ENCODE data around the gene NMT1.

The NMT1 gene

DNA sequence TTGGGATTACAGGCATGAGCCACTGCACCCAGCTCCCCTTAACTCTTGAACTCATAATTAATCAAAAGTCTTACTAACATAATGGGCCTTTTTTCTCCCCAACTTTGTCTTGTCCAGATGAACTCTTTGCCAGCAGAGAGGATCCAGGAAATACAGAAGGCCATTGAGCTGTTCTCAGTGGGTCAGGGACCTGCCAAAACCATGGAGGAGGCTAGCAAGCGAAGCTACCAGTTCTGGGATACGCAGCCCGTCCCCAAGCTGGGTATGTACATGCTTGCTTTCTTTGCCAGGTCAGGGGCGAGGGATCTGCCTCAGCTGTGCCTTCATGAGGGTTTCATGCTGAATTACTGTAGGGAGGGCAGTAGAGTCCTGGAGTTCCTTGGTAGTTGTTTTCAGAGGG is 25.3 kb downstream of the NMT1 start:
- DNase-seq, result no peak

DNA sequence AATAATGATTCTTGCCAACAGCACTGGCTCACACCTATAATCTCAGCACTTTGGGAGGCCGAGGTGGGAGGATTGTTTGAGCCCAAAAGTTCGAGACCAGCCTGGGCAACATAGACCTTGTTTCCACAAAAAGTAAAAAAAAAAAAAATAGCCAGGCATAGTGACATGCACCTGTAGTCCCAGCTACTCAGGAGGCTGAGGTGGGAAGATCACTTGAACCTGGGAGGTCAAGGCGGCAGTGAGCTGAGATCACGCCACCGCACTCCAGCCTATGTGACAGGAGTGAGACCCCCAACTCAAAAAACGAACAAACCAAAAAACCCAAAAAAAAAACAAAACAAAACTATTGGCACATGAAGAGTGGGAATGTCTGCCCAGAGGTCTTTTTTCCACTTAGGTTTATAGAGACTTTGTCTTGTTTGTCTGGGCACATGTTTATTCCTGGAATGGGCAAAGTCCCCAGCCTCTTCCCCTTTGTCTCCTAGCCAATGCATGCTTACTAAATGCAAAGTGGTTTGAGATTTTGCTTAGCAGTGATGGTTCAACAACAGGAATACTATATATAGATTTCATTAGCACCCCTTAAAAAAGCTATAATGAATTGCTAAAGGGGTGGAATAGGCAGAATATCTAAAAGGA is 25.9 kb downstream of the NMT1 start:
- DNase-seq, result no peak

DNA sequence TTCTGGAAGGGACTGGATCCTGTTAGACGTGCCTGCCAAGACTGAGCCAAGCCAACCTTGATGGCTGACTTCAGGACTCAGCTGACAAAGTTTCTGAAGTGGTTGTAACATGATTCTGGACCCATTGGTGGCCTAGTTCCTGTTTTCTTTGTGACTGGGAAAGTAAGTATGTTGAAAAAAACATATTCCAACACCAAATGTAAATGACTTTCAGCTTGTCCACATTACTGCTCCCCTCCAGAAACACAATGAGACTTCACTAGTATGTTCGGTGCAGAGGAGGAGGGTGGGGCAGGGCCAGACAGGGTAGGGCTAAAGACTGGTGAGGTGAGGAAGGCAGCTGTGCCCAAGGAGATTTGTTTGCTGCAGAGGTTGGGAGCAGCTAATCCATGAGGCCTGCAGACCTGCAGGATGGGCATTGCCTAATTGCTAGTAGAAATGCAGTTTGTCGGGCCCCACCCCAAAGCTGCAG is 26.4 kb downstream of the NMT1 start:
- no peak for DNase-seq

DNA sequence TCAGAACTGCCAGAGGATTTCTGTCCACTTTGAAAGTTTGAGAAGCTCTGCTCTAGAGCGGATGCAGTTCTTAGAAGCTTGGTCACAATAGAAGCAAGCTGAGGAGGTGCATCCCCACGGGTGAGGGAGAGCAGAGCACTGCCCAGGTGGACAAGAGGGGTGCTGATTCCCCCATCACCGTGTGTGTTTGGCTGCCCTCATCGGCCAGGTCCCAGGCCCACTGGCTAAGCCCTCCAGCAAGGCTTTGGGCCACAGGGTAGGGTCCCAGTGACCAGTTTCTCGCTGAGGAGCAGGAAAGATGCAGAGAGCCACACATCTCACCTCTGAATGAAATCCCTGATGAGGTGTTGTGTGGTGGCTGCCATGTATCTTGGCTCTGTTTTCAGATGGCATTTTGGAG is 26.9 kb downstream of the NMT1 start:
- DNase-seq, result no peak

DNA sequence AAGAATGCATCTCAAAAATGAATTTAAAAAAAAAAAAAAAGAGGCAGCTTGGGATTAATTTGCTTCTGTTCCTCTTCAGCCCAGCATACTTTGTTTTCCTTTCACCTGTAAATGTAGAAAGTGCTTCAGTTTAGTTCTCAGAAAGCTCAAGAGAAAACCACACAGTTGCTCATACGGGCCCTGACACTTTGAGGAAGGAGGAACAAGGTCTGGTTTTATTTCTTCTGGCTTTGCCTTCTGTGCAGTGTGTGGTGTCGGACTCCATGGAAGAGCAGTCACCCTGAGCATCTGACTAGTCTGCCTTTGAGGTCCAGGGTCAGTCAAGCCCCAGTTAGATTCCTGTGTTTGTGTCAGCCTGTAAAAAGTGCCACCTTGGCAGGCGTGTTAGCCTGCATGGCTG is 27.6 kb downstream of the NMT1 start:
- no peak for DNase-seq

DNA sequence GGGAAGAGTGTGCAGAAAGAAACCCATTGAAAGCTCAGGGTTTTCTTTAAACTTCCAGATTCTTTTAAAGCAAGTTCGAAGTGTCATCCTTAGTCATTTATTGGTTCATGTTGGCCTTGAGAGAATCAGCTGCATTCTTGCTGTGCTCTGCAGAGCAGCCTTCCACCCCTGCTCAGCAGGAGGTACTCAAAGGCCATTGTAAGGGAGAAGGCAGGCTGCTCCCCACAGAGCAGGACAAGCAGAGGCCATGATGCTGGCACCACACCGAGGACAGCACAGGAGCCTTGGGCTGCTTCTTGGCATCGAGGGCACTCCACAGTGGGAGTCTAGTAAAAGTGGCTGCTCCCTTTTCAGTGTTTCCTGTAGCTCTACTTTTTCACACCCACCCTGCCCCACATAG is 29.6 kb downstream of the NMT1 start:
- DNase-seq, result no peak

DNA sequence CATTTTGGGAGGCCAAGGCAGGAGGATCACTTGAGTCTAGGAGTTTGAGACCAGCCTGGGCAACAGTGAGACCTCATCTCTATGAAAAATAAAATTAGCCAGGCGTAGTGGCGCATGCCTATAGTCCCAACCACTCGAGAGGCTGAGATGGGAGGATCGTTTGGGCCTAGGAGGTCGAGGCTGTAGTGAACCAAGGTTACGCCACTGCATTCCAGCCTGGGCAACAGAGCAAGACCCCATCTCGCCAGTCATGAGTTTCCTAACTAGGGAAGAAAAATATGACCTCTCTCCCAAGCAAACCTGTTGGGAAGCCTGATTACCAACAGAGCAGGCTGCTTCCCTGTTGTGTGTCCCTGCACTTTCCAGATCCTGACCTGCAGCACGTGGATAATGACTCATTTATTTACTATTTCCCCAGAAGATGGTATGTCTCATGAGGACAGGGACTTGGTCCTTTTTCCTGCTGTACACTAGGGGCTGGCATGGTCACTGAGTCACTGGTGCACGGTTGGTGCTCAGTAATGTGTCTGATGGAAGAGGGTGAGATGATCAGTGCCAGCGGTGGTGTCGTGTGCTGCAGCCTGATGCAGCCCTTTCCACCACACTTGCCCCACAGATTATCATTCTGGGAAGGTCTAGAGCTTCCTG is 30.8 kb downstream of the NMT1 start:
- DNase-seq, result no peak

DNA sequence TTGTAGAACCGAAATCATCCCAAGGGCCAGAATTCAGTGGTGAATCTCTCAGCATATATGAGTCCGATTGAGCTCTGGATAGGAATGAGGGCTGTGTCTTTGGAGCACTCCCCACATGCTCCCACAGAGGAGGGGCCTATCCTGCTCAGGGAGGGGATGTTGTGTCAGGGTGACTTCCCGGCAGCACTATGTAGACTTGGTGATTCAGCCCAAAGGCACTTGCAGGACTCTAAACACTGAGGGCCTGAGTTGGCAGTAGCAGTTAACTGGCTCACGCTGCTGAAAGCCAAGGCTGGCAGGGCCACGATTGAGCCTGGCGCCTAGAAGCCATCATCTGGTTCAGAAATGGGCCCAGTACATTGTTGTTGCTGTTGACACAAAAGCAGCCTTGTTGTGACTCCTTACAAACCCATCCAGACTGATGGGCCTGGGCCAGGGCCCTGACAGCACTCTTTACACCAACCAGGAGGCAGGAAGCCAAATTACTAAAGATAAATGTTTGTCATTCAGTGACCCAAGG is 31.9 kb downstream of the NMT1 start:
- DNase-seq, result no peak

DNA sequence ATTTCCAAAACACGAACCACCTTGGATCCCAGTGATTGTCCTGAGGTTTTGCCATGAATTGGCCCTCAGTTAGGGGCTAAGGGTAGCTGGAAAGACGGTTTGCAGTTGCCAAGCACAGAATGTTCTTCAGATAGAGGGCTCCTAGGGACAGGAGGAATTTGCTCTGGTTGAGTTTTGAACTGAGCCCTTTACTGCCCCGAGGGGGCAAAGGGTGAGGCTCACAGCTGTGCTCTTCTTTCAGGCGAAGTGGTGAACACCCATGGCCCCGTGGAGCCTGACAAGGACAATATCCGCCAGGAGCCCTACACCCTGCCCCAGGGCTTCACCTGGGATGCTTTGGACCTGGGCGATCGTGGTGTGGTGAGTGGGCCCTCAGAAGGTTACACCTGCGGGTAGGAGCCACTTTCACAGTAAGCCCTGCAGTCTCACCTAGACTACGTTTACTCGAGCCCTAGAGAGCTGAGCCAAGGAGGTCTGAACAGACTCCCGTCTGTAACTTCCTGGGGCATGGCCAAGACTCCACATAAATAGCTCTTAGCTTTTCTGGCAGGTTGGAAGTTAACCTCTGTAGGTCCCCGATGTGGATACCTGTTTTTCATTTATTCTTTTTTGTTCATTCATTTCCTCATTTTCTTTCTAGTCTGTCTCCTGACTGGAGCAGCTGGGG is 32.5 kb downstream of the NMT1 start:
- no peak for DNase-seq

DNA sequence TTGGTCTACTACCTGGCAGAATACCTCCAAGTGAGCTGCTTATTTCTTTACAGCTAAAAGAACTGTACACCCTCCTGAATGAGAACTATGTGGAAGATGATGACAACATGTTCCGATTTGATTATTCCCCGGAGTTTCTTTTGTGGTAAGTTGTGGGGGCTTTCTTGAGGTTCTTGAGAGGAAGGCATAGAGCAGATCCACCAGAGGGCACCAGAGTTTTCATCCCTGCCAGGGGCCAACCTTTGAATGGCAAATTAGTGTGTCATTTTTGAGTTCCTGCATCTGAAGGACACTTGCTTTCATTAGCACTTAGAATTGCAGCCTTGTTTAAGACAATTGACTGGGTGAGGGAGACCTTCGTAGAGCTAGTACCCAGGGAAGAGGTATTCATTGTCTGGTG is 35.0 kb downstream of the NMT1 start:
- DNase-seq, result peak; percentile 46

DNA sequence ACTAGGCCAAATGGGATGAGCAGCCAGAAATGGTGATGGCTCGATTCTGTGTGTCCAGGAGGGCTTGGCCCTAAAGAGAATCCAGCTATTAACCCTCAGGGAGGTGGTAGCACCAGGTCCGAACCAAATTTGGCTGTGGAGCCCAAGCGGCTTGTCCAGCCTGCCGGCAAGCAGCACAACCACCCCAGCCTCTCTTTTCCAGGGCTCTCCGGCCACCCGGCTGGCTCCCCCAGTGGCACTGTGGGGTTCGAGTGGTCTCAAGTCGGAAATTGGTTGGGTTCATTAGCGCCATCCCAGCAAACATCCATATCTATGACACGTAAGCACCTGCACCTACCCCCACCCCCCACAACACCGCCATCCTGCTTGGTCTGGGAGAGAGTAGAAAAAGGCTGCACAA is 35.8 kb downstream of the NMT1 start:
- no peak for DNase-seq

DNA sequence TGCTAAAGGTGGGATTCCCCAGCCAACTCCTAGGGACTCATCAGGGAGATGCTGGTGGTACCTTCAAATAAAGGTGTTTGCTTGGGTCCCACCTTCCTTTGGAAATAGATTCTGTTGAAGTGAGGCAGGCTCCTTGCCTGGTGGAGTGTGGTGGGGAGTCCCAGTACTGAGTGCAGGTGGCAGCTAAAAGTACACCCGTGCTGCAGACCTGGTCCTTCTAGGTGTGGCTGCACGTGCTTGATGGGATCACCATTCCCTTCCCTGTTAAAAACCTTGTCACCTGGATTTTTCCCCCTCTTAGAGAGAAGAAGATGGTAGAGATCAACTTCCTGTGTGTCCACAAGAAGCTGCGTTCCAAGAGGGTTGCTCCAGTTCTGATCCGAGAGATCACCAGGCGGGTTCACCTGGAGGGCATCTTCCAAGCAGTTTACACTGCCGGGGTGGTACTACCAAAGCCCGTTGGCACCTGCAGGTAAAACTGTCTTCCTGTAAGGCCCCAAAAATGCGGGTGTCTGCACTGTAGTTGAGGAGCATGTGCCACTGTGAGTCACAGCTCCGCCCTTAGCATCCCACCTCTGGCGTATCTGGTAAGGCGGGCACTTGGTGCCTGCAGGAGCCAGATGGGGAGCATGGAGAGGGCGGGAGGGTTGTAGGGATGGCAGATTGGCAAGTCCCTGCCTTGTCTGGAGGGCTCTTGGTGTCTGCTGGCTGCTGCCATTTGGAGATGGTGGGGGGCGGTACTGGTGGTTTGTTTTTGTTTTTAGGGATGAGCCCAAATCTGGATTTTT is 37.2 kb downstream of the NMT1 start:
- peak; percentile 93 for DNase-seq

DNA sequence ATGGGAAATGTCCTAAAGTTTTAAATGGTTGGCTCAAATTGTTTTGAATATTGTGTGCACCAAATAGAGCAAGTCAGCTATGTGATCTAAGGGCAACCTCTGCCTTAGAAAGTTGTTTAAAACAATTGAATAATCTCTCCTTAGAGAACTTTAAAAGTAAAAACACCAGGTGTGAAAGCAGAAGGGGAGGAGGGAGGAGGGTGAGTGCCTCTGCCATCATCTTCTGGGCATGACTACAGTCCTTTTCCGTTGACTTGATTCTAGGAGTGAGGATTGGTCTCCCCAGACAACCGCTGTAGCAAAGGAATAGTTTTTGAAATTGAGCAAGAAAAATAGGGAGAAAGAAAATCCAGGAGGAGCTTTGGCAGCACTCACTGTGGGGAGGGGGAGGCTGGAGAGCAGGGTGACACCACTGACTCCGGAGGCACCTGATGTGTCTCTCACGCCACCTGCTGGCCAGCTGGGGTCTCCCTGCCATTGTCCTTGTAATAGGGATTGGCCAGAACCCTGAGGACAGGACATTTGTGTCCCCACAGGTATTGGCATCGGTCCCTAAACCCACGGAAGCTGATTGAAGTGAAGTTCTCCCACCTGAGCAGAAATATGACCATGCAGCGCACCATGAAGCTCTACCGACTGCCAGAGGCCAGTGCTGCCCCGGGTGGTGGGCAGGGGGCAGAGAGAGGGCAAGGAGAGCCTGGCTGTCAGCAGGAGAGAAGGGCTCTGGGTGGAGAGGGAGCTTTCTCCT is 37.9 kb downstream of the NMT1 start:
- DNase-seq, result peak; percentile 78

DNA sequence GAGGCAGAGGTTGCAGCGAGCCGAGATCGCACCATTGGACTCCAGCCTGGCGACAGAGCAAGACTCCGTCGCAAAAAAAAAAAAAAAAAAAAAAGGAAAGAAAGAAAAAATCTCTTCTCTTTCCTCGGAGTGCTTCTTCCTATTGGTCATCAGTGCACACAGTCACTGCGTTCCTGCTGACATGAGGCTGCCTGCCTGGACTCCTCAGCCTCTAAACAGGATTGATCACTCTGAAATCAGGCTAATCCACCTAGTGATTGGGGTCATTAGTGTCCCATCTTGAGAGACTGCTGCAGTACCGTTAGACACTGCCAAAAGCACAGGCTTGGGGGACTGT is 40.4 kb downstream of the NMT1 start:
- DNase-seq, result no peak

DNA sequence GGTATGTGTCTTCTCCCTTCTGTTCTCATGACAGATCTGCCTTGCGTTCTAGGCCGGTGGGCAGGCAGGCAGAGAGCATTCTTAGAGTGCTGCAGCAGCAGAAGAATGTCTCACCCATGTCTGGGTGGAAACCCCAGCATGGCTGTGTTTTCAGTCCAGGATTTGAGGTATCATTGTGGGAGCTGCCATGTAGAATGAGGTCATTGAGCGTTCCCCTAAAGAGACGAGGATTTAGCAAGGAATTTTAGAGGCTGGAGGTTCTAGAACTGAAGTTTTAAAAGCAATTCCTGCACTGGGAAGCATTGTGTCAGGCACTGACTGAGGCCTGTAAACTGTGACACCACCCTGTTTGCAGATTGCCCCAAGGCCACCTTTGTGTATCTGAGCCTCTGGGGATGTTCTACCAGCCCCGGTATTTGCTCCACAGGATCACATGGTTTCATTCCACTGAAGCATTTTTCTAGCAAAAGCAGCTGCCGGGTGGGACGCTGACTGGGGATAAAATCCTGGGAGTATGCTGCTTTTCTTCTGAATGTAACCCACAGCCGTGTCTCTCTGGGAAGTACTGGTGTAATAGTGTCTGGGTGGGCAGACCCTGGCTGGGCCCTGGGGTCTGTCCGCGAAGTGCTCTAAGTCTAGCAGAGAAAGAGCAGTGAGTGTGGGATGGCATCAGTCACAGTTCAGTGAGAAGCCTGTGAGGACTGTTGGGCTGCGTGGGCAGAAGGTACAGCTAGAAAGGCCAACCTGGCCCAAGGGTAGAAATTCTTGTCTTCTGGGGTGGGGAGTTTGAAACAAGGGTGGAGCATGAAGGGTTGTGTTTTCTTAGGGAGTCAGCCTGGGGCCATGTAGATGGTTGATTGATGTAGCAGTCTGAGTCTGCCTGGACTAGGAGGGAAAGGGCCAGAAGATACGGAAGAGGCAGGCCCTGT is 41.0 kb downstream of the NMT1 start:
- no peak for DNase-seq

DNA sequence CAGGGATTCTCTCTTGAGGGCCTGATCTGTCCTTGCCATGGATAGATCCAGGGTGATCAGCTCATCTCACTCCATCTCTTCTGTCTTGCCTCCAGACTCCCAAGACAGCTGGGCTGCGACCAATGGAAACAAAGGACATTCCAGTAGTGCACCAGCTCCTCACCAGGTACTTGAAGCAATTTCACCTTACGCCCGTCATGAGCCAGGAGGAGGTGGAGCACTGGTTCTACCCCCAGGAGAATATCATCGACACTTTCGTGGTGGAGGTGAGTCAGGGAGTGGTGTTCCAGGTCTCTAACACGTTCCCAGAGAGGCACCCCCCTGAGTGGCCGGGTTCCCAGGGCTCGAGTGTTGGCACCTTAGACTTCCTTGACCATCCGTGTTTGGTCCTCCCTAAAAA is 41.7 kb downstream of the NMT1 start:
- no peak for DNase-seq

DNA sequence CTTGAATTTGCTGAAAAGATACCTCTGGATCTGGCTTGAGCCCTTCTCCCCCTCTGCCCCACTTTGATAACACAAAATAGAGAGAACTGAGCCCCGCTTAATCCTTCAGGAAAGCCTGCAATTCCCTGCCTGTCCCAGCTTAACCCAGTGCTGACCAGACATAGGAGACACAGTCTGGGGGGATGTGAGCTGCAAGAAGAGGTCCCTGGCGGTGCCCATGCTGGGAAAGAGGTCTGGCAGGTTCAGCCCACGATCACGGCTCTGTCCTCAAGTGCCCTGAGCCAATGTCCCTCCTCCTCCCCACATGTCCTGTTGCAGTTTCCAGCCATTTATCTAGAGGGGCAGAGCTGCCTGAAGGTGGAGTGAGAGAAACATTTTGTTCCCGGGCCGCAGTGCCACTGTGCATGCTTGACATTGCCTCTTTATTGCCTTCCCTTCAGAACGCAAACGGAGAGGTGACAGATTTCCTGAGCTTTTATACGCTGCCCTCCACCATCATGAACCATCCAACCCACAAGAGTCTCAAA is 42.2 kb downstream of the NMT1 start:
- DNase-seq, result no peak

DNA sequence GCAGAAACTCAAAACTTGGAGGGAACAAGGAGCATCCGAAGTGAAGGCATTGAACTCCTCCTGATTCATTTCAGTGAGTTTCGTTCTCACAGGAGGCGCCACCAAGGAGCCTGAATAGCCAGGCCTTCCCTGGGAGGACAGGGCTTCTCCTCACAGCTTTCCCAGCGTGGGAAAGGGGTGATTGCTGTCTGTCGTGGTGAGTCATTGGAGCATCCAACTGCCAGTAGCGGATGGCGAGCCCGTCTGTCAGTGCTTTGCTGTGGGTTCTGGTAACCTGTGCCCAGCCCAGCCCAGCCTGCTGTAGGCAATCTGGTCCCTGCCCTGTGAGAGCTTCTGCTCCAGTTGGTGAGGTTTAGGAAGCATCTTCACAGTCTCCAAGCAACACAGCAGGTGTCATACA is 42.9 kb downstream of the NMT1 start:
- no peak for DNase-seq

DNA sequence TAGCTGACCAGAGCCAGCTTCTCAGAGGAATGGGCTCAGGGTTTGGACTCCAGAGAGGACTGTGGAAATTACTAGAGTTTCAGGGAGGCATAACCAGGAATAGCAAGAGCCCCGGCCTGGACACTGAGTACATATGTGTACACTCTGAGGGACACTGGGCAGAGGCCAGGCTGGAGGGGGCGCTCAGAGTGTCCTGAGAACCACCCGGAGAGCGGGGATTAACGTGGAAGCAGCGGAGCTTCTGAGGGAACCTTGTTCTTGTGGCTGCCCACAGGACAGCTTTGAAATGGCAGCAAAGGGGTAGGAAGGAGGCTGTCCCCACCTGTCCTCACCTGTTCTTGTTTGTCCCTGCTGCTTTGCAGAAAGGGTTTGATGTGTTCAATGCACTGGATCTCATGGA is 43.4 kb downstream of the NMT1 start:
- DNase-seq, result no peak

DNA sequence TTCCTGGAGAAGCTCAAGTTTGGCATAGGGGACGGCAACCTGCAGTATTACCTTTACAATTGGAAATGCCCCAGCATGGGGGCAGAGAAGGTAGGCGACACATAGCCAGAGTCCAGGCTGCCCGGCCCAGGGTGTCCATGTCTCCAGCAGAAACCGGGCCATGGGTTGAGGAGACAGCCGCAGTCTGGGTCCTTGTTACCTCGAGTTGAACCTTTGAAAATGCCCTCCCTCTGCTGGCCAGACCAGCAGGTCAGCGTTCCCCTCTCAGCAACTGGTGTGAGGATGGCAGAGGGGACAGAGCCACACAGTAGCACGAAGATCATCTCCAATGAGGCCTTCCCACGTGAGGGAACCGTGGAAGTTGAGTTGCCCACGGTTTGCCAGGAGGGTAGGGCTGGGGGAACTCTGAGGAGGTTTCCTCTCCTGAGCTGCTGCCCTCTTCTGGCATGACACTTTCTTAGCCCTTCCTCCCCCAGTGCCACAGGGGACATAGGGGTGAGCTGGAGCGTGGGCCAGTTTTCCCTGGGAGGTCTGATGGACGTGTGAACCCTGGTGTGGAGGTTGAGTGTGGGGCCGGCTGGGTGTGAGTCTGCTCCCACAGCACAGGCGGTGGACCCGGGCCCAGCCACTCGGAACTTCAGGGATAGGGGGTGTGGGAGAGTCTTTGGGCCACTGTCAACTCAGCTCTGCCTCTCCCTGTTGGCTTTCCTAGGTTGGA is 43.9 kb downstream of the NMT1 start:
- DNase-seq, result no peak

DNA sequence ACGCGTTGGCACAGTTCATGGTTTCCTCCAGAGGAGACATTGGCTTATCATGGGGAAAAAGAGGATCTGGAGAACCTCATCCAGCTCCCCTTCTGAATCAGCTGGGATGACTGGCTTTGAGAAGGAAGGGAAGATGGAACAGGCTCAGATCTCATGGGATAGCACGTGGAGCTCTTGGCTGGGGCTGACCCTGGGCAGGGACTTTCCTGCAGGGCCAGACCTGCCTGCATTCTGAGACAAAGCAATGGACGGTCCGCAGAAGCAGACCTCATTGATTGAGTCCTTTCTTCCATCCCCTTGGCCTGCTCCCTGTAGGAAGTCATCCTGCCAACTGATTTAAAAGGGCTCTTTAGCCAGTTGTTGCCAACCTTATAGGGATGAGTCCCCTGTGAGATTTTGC is 45.0 kb downstream of the NMT1 start:
- DNase-seq, result no peak

All from NCI-H2171 treated with DMSO at 0.1 percent for 48 hours (cell line).